ENCODE data around the gene INSRR. TPM values are rescaled to one million over a fixed set of nuclear protein-coding genes. Genes with fewer than 3 reads are reported as not detected.

The INSRR gene
- total RNA-seq, 1 experiment from 2014 or later = not detected

GRCh38 chr1:156857532-156857931 is 1.4 kb downstream of the INSRR start:
- Histone ChIP-seq H3K9ac (ENCODE audit: low read length) (no peak overlapping the region), H3K9me3 (ENCODE audit: low read length) (no peaks in the 10 kb centered on the region), H3K27me3 (ENCODE audit: low read length) (peaks cover 45% of the 10 kb centered on the region), H3K9me2 (replicated peaks; ENCODE audit: low read length) (no peaks in the 10 kb centered on the region), H3K27ac (ENCODE audit: low read length) (no peak overlapping the region), H3F3A (ENCODE audit: low read length, unreplicated experiment) (no peaks in the 10 kb centered on the region), H4K20me1 (ENCODE audit: low read length) (no peaks in the 10 kb centered on the region), H3K4me2 (ENCODE audit: low read length) (no peak overlapping the region), H3K4me1 (ENCODE audit: insufficient read depth, low read length) (peaks cover 23% of the 10 kb centered on the region), H3K36me3 (ENCODE audit: low read depth, low read length) (no peaks in the 10 kb centered on the region), H2AFZ (ENCODE audit: low read length) (no peak overlapping the region), H3K4me3 (ENCODE audit: low read length) (no peak overlapping the region), H3K79me2 (ENCODE audit: low read length) (no peaks in the 10 kb centered on the region)
- DNase-seq (no peak), ATAC-seq (no peak)
- no TSS peak for BruUV-seq (replicated peaks)
- ChIA-PET CTCF (interaction anchor here (1.0 to 1.4 kb wide), 2 partner anchors 33 to 65 kb away, joined by 3 read pairs; no protein-coding TSS in a partner anchor), POLR2A (ENCODE audit: unreplicated experiment) (no interaction called here)
- intact Hi-C loops (cut with micrococcal nuclease) = no loop called here
- TF ChIP-seq EZH2phosphoT487 (IDR thresholded peaks at IDR 0.05; ENCODE audit: borderline replicate concordance, low read length) (no peak), EZH2 (IDR thresholded peaks at IDR 0.05; ENCODE audit: low read length, unreplicated experiment) (no peak), CTCF (conservative IDR thresholded peaks at IDR 0.05; ENCODE audit: low read depth, low read length) (no peak)

GRCh38 chr1:156856282-156856785 is 2.6 kb downstream of the INSRR start:
- Histone ChIP-seq H3K27ac (ENCODE audit: low read length) (no peak overlapping the region), H3K4me2 (ENCODE audit: low read length) (no peak overlapping the region), H3K9ac (ENCODE audit: low read length) (no peak overlapping the region), H4K20me1 (ENCODE audit: low read length) (no peaks in the 10 kb centered on the region), H3K9me2 (replicated peaks; ENCODE audit: low read length) (no peaks in the 10 kb centered on the region), H3K4me3 (ENCODE audit: low read length) (no peak overlapping the region), H2AFZ (ENCODE audit: low read length) (no peak overlapping the region), H3F3A (ENCODE audit: low read length, unreplicated experiment) (no peaks in the 10 kb centered on the region), H3K27me3 (ENCODE audit: low read length) (peaks cover 40% of the 10 kb centered on the region), H3K9me3 (ENCODE audit: low read length) (no peaks in the 10 kb centered on the region), H3K79me2 (ENCODE audit: low read length) (no peaks in the 10 kb centered on the region), H3K4me1 (ENCODE audit: insufficient read depth, low read length) (peaks cover 27% of the 10 kb centered on the region), H3K36me3 (ENCODE audit: low read depth, low read length) (no peaks in the 10 kb centered on the region)
- DNase-seq = no peak
- ChIA-PET CTCF (interaction anchor here (1.4 kb wide), 1 partner anchor 34 kb away, joined by 3 read pairs; no protein-coding TSS in a partner anchor), POLR2A (ENCODE audit: unreplicated experiment) (no interaction called here)
- intact Hi-C loops (cut with micrococcal nuclease) = no loop called here
- BruUV-seq (replicated peaks) = no TSS peak
- TF ChIP-seq EZH2 (IDR thresholded peaks at IDR 0.05; ENCODE audit: low read length, unreplicated experiment) (no peak), EZH2phosphoT487 (IDR thresholded peaks at IDR 0.05; ENCODE audit: borderline replicate concordance, low read length) (no peak), CTCF (conservative IDR thresholded peaks at IDR 0.05; ENCODE audit: low read depth, low read length) (no peak)
- ATAC-seq = no peak

- Histone ChIP-seq H3K27ac (ENCODE audit: low read length) (no peak overlapping the region), H3K4me2 (ENCODE audit: low read length) (no peak overlapping the region), H3F3A (ENCODE audit: low read length, unreplicated experiment) (no peaks in the 10 kb centered on the region), H3K9me2 (replicated peaks; ENCODE audit: low read length) (no peaks in the 10 kb centered on the region), H4K20me1 (ENCODE audit: low read length) (no peaks in the 10 kb centered on the region), H3K9ac (ENCODE audit: low read length) (no peak overlapping the region), H3K27me3 (ENCODE audit: low read length) (peaks cover 24% of the 10 kb centered on the region), H2AFZ (ENCODE audit: low read length) (no peak overlapping the region), H3K36me3 (ENCODE audit: low read depth, low read length) (no peaks in the 10 kb centered on the region), H3K4me1 (ENCODE audit: insufficient read depth, low read length) (peaks cover 11% of the 10 kb centered on the region), H3K4me3 (ENCODE audit: low read length) (no peak overlapping the region), H3K79me2 (ENCODE audit: low read length) (no peaks in the 10 kb centered on the region), H3K9me3 (ENCODE audit: low read length) (no peaks in the 10 kb centered on the region)
- ChIA-PET CTCF (no interaction called here), POLR2A (ENCODE audit: unreplicated experiment) (no interaction called here)
- intact Hi-C loops (cut with micrococcal nuclease) = no loop called here
- no peak for TF ChIP-seq EZH2 (IDR thresholded peaks at IDR 0.05; ENCODE audit: low read length, unreplicated experiment)
- no peak for TF ChIP-seq EZH2phosphoT487 (IDR thresholded peaks at IDR 0.05; ENCODE audit: borderline replicate concordance, low read length)
- TF ChIP-seq CTCF (conservative IDR thresholded peaks at IDR 0.05; ENCODE audit: low read depth, low read length) = no peak
- DNase-seq = no peak
- BruUV-seq (replicated peaks) = no TSS peak
- ATAC-seq = no peak
These were observed 4.3 kb downstream of the INSRR start for GRCh38 chr1:156854634-156855033.

All from PC-3 (cell line).